Measurements from ENCODE around the gene FAM156A.
"Not testable (repeated sequence)": the region's sequence is repeated elsewhere in the genome, so short reads cannot be mapped to it uniquely, and the experiment has no call there.

DNA sequence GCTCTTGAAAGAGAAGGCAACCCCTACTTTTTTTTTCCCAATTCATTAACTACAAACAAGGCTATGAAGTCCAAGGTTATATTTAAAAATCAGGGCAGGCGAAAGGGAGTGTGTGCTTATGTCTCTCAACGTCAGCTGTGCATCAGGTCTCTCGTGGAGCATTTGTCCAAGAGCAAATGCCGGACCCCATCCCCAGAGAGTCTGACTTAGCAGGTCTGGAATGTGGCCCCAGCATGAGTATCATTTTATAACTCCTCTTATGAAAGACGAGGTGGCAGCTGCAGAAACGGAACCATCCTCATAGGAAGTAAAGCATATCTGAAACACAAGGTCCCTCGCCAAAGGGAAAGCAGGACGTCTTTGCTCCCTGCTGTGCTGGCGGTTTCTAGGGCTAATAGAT, 44.6 kb downstream of the FAM156A start:
- TF ChIP-seq EP300 (IDR thresholded peaks at IDR 0.05); POLR2A (IDR thresholded peaks at IDR 0.05; ENCODE audit: low read depth); POLR2AphosphoS5 (IDR thresholded peaks at IDR 0.05): not testable (repeated sequence)
- TF ChIP-seq, protein P1, sequence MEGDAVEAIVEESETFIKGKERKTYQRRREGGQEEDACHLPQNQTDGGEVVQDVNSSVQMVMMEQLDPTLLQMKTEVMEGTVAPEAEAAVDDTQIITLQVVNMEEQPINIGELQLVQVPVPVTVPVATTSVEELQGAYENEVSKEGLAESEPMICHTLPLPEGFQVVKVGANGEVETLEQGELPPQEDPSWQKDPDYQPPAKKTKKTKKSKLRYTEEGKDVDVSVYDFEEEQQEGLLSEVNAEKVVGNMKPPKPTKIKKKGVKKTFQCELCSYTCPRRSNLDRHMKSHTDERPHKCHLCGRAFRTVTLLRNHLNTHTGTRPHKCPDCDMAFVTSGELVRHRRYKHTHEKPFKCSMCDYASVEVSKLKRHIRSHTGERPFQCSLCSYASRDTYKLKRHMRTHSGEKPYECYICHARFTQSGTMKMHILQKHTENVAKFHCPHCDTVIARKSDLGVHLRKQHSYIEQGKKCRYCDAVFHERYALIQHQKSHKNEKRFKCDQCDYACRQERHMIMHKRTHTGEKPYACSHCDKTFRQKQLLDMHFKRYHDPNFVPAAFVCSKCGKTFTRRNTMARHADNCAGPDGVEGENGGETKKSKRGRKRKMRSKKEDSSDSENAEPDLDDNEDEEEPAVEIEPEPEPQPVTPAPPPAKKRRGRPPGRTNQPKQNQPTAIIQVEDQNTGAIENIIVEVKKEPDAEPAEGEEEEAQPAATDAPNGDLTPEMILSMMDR (IDR thresholded peaks at IDR 0.05) = not testable (repeated sequence)

Measured in esophagus muscularis mucosa (tissue), 4 donors.